Hematopoietic multipotent progenitor cell treated with erythropoietin and hydrocortisone succinate and interleukin-3 and kit ligand, for 15 days (in vitro differentiated cells): Measurements from ENCODE around the gene MRPL36.
A peak's percentile ranks its signal among the peaks of the same experiment; 100 is the strongest.
"Not testable (repeated sequence)": the region's sequence is repeated elsewhere in the genome, so short reads cannot be mapped to it uniquely, and the experiment has no call there.

Experiments used
- DNase-seq: peaks from one replicate; pipeline ENCODE4 v3.0.0-alpha.2; 2015; ENCODE audit warnings: low spot score

The MRPL36 gene

GRCh38 chr5:1832511-1833250 is 33.0 kb upstream of the MRPL36 start:
- DNase-seq: no peak

- no peak for DNase-seq
Measured at GRCh38 chr5:1831677-1832313, 32.2 kb upstream of the MRPL36 start.

- DNase-seq: no peak
Measured at GRCh38 chr5:1831257-1831656, 31.6 kb upstream of the MRPL36 start.

GRCh38 chr5:1830571-1831228 is 31.1 kb upstream of the MRPL36 start:
- DNase-seq: no peak

- DNase-seq: peak; percentile 5
Measured at GRCh38 chr5:1827886-1828397, 28.3 kb upstream of the MRPL36 start.

GRCh38 chr5:1827025-1827885 is 27.6 kb upstream of the MRPL36 start:
- DNase-seq: no peak

- DNase-seq: no peak
Measured at GRCh38 chr5:1826235-1826980, 26.8 kb upstream of the MRPL36 start.

GRCh38 chr5:1824903-1825841 is 25.5 kb upstream of the MRPL36 start:
- no peak for DNase-seq

- no peak for DNase-seq
Measured at GRCh38 chr5:1824109-1824821, 24.6 kb upstream of the MRPL36 start.

- no peak for DNase-seq
Measured at GRCh38 chr5:1823381-1824034, 23.9 kb upstream of the MRPL36 start.

GRCh38 chr5:1821862-1822261 is 22.2 kb upstream of the MRPL36 start:
- DNase-seq: no peak

GRCh38 chr5:1820926-1821325 is 21.3 kb upstream of the MRPL36 start:
- no peak for DNase-seq

GRCh38 chr5:1820381-1820780 is 20.7 kb upstream of the MRPL36 start:
- no peak for DNase-seq

- DNase-seq: no peak
Measured at GRCh38 chr5:1819458-1819857, 19.8 kb upstream of the MRPL36 start.

GRCh38 chr5:1818784-1819183 is 19.1 kb upstream of the MRPL36 start:
- DNase-seq: no peak

- no peak for DNase-seq
Measured at GRCh38 chr5:1817261-1818043, 17.8 kb upstream of the MRPL36 start.

GRCh38 chr5:1816495-1817089 is 17.0 kb upstream of the MRPL36 start:
- not testable (repeated sequence) for DNase-seq

GRCh38 chr5:1815881-1816292 is 16.2 kb upstream of the MRPL36 start:
- no peak for DNase-seq
